Measurements from ENCODE around the gene TMEM126A.
A peak's percentile ranks its signal among the peaks of the same experiment; 100 is the strongest.
"Not testable (repeated sequence)": the region's sequence is repeated elsewhere in the genome, so short reads cannot be mapped to it uniquely, and the experiment has no call there.

TMEM126A gene

GRCh38 chr11:85658180-85658579, 10.4 kb downstream of the TMEM126A start:
- DNase-seq (ENCODE audit: low spot score): no peak

DNA sequence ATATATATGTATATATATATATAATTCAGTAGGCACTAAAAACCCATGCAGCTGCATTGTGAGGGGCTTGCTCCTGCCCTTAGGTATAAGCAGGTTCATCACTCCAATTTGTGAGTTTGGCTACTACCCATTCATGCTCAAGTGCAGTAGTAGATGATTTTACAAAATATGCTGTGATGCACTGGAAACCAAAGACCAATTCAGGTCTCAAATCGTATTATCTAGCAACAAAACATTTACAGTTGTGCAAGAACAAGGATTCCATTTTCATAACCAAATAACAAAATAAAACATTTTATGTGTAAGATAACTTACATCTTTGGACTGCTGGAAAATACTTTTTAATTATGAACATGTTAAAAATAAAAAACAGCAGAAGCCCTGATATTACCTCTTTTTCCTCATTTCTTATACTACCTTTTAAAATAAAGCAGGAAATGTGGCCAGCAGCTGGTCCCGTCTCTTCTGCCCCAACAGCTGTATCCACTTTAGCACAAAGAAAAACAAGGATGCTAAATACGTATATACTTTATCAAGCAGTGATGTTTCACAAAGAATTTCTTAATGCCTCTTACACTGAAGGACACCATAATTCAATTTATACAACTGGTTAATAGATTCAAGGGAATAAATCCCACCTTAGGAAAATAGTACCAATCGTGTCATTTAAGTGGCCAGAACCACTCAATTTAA, 14.4 kb downstream of the TMEM126A start:
- DNase-seq (ENCODE audit: low spot score): no peak

- DNase-seq (ENCODE audit: low spot score): peak; percentile 28
Observed at GRCh38 chr11:85663080-85663752, 15.4 kb downstream of the TMEM126A start.

- DNase-seq (ENCODE audit: low spot score): peak; percentile 83
Observed at GRCh38 chr11:85663753-85664614, 16.2 kb downstream of the TMEM126A start.

DNA sequence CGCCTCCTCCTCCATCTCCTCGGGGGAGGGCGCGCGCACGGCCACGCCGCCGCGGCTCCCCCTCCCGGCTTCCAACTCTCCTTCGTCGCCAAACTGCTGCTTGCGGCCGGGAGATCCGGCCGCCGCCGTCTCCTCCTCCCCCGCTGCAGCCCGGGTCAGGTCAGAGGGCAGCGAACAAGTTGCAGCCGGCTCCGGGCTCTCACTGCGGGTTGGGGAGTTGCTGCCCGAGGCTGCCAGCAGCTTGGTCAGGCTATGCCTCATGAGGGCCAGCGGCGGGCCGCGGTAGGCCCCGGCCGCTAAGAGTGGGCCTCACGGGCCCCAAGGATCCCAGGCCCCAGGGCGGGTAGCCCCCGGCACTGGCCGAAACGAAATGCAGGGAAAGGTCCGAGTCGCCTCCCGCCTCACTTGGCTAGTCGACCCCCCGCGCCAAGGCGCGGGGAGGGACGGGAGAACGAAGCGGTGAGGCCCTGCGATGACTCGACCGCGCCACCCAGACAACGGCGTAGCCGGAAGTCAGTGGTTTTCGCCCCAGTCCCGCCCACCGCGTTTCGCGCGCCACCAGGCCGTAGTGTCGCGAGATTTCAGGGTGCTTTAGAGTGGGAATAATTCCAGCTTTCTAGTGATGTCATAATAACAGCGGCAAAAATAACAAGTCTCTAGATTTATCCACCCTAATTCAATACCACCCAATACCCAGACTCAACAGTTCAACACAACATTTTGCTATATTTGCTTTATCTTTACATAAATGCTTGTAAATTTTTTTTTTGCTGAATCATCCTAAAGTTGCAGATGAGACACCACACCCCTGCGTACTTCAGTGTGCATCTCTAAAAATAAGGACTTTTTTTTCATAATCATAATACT, 17.1 kb downstream of the TMEM126A start, which contains the start of gene CREBZF:
Gene CREBZF (minus strand): TSS at position 515 of the 867 bp plus-strand sequence. CDS start 254 bp downstream, at position 261.
- DNase-seq (ENCODE audit: low spot score): peak; percentile 96

GRCh38 chr11:85665733-85666132, 18.0 kb downstream of the TMEM126A start:
- DNase-seq (ENCODE audit: low spot score): no peak

DNA sequence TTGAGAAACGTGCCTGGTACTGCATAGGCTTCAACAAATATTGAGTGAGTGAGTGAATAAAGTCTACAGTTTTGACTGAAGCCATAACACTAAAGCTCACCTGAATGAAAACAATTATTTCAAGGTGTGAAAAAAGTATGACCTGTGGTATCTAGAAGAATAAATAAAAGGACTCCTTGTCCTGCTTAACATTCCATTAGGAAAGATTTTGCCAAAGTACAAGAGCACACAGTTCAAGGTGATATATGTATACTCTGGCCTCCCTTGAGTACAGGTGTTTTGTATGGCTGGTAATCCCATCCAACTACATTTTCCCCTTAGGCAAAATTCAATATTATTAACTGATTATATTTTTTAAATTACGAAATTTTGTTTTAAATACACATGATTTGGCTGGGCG, 18.9 kb downstream of the TMEM126A start:
- DNase-seq (ENCODE audit: low spot score): no peak

- DNase-seq (ENCODE audit: low spot score): no peak
Observed at GRCh38 chr11:85668157-85668556, 20.4 kb downstream of the TMEM126A start.

DNA sequence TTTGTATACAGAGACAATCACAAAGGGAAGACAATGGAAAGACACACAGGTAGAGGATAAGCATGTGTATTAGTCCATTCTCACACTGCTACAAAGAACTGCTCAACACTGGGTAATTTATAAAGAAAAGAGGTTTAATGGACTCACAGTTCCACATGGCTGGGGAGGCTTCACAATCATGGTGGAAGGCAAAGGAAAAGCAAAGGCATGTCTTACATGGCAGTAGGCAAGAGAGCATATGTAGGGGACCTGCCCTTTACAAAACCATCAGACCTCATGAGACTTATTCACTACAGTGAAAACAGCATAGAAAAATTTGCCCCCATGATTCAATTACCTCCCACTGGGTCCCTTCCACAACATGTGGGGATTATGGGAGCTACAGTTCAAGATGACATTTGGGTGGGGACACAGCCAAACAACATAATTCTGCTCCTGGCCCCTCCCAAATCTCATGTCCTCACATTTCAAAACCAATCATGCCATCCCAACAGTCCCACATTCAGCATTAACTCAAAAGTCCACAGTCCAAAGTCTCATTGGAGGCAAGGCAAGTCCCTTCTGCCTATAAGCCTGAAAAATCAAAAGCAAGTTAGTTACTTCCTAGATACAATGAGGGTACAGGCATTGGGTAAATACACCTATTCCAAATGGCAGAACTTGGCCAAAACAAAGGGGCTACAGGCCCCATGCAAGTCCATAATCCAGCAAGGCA, 23.3 kb downstream of the TMEM126A start:
- not testable (repeated sequence) for DNase-seq (ENCODE audit: low spot score)

- DNase-seq (ENCODE audit: low spot score): no peak
Observed at GRCh38 chr11:85672105-85672902, 24.5 kb downstream of the TMEM126A start.

GRCh38 chr11:85673393-85673792, 25.6 kb downstream of the TMEM126A start:
- peak; percentile 53 for DNase-seq (ENCODE audit: low spot score)

DNA sequence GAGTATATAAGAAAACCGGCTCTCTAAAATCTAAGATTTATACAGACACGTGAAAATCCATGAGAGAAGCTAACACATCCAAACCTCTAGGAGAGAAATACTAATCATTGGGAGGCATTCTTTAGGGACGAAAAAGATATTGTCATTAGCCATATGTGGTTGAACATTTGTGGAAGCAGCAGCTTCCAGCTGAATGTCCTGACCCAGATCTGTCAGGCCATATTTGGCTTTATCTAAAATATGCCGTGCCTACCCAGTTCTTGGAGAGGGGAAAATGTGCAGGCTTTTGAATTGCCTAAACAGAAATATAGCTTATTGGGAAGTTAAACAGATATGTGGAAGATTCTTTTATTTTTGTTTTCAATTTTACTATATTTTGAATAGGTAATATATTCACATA, 31.8 kb downstream of the TMEM126A start:
- DNase-seq (ENCODE audit: low spot score): no peak

- DNase-seq (ENCODE audit: low spot score): no peak
Observed at GRCh38 chr11:85680897-85681296, 33.1 kb downstream of the TMEM126A start.

DNA sequence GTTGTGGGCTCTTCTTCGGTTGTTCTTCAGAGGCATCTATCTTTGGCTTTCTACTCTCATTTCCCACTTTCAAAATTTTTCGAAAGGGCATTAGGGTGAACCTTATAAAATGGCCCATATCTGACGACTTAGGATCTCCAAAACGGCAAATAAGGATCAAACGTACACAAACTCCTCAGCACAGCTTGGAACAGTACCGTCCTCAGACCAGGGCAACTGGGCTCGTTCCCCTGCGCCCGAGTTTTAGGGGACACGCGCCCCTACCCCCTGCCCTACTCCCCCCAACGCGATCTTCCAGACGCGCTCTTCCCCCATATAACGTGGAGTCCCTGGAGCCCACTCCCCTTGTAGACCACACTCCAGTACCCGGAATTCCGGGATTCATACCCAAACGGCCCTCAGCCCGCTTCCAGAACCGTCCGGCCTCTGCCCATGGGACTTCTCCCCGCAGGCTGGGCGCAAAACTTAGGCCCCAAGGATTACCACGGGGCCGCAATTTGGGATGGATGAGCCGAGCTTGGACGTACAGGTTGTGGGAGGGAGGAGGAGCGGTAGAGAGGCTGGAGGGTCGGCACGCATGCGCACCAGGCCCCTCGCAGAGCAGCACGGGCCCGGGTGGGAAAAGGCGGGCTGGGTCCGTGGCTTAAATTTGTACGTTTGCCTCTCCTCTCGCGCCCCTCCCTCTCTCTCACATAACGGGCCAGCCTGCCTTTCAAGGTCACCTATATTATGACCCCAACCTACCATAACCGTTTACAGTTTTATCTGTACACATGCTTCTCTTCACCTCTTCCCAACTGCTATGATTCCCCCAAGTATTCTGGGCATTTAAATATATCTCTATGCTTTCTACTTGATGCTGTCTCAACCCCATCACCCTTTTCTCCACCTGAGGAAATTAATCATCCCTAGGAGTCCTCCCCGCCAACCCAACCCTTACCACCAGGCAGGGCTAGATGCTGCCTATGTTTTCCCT, 34.9 kb downstream of the TMEM126A start:
- DNase-seq (ENCODE audit: low spot score): peak; percentile 63

GRCh38 chr11:85685125-85685819, 37.5 kb downstream of the TMEM126A start:
- DNase-seq (ENCODE audit: low spot score): no peak

GRCh38 chr11:85685820-85686459, 38.2 kb downstream of the TMEM126A start, which contains the start of gene CCDC89:
CCDC89 (minus strand) TSS chr11:85686195; CDS start chr11:85686130, 65 bp downstream.
- no peak for DNase-seq (ENCODE audit: low spot score)

DNA sequence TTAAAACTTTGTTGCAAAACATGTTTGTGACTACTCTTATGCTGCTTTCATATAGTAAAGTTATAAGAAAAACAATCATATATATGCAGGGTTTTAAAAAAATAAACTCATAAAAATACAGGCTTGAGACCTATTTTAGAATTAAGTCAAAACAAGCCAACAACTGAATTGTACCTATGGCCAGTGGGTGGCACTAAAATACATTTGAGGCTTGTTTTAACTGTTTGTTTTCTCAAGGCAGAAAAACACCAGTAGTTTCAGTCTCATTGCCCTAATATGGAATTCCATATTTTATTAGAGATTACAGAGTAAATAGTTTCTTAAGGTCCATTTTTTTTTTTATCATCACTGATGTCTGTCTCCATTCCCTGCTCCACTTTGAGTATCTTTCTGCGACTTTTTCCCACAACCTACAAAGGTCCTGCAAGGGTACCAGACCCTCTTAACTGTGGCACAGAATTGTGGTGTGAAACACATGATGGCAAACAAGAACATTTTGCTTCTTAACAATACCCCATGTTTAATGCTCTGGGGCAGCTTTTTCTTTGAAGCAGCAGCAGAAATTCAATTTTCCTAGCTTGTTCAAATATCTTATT, 46.7 kb downstream of the TMEM126A start:
- DNase-seq (ENCODE audit: low spot score): peak; percentile 52
